SU-DHL-6 (cell line): ENCODE measurements around the gene UQCC3.
A peak's percentile ranks its signal among the peaks of the same experiment; 100 is the strongest.

Source experiments
- H2AFZ ChIP-seq: fragments of 200-600 bp; sonication (generic); 2 replicates; pipeline ENCODE4 v1.6.1; 2014; ENCODE audit warnings: low read depth, mild to moderate bottlenecking, moderate library complexity, mixed read lengths, antibody characterized with exemption, low read length; ENCODE audit not compliant: severe bottlenecking
- H3F3A ChIP-seq: fragments of 200-600 bp; shearing (Covaris generic); 2 replicates; pipeline ENCODE4 v1.6.0; 2016; ENCODE audit warnings: antibody characterized with exemption, mild to moderate bottlenecking; ENCODE audit not compliant: insufficient read depth
- H3K27ac ChIP-seq: fragments of 200-600 bp; sonication (generic); 2 replicates; pipeline ENCODE4 v1.5.1; 2016; ENCODE audit warnings: low read depth, mild to moderate bottlenecking, low read length, moderate library complexity, mixed read lengths
- H3K27me3 ChIP-seq: fragments of 200-600 bp; sonication (generic), shearing (Covaris generic); 2 replicates; pipeline ENCODE4 v1.6.0; 2014; ENCODE audit warnings: mild to moderate bottlenecking, low read length
- H3K36me3 ChIP-seq: fragments of 200-600 bp; sonication (generic); 2 replicates; pipeline ENCODE4 v1.6.1; 2014; ENCODE audit warnings: mild to moderate bottlenecking, low read length, mixed read lengths
- H3K4me2 ChIP-seq: fragments of 300-600, 200-600 bp; shearing (Covaris generic), sonication (generic); 2 replicates; pipeline ENCODE4 v1.6.0; 2014; ENCODE audit warnings: low read length, low read depth, mild to moderate bottlenecking; ENCODE audit not compliant: poor library complexity, severe bottlenecking
- H3K4me3 ChIP-seq: fragments of 200-600 bp; sonication (generic); 2 replicates; pipeline ENCODE4 v1.5.1; 2014; ENCODE audit warnings: antibody characterized with exemption, low read length, mild to moderate bottlenecking, mixed read lengths; ENCODE audit not compliant: insufficient read depth, poor library complexity, severe bottlenecking
- H3K79me2 ChIP-seq: fragments of 200-600 bp; sonication (generic); 2 replicates; pipeline ENCODE4 v1.6.1; 2014; ENCODE audit warnings: mild to moderate bottlenecking, low read length, moderate library complexity; ENCODE audit not compliant: insufficient read depth
- H3K9ac ChIP-seq: fragments of 200-600 bp; sonication (generic); 2 replicates; pipeline ENCODE4 v1.7.0; 2014; ENCODE audit warnings: mild to moderate bottlenecking, low read length
- H3K9me2 ChIP-seq: fragments of 200-600 bp; sonication (generic); replicated peaks from 2 replicates; pipeline ENCODE4 v1.6.1; 2014; ENCODE audit warnings: low read length; ENCODE audit not compliant: insufficient read depth
- H3K9me3 ChIP-seq: fragments of 200-600 bp; sonication (generic); 2 replicates; pipeline ENCODE4 v1.6.1; 2014; ENCODE audit warnings: low read length, mixed read lengths; ENCODE audit not compliant: insufficient read depth
- H4K20me1 ChIP-seq: fragments of 200-600 bp; sonication (generic); 2 replicates; pipeline ENCODE4 v1.6.1; 2014; ENCODE audit warnings: low read depth, mild to moderate bottlenecking, antibody characterized with exemption, low read length, moderate library complexity, mixed read lengths
- EZH2phosphoT487 ChIP-seq: fragments of 200-600 bp; sonication (generic), shearing (Covaris generic); conservative IDR thresholded peaks from 2 replicates; pipeline ENCODE4 v1.6.1; 2018; ENCODE audit warnings: mild to moderate bottlenecking, antibody characterized with exemption, low read length, moderate library complexity, mixed read lengths
- TF ChIP-seq, protein P1 (sequence below): fragments of 200-600 bp; sonication (generic); IDR thresholded peaks from one replicate; pipeline ENCODE4 v1.5.1; 2017; ENCODE audit warnings: antibody characterized with exemption, mild to moderate bottlenecking, low read length, moderate library complexity; ENCODE audit not compliant: insufficient read depth, poor library complexity, severe bottlenecking

Gene UQCC3

DNA sequence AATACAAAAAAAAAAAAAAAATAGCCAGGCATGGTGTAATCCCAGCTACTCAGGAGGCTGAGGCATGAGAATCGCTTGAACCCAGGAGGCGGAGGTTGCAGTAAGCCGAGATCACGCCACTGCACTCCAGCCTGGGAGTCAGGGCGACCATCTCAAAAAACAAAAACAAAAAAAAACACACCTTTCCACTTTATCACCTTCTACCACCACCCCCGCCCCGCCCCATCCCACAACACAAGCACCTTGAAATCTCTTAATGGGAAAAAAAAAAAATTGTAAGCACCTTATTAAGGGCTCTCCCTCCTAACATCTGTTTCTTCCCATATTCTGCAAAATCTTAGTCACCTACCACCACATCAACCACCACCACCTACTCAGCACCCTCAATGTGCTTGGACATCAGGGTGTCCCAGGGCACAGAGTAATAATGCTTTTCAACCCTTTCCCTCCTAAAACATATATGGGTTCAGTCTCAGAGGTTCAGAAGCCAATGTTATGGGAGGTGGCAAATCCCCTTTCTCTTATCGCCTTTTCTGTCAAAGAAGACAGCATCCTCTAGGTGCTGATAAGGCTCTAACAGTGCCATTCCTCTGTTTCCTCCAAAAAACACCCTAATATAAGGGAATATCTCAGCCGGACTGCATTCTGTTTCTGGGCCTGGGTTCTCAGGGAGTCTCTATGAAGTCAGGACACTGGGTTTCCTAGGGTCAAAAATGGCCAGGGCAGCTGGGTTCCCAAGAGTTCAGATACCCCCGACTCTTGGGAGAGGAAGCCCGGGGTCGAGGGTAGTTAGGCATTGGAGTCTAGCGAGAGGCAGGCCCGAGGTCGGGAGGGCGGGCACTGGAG is 19.1 kb upstream of the UQCC3 start:
- no peaks in the 10 kb centered on the region for H4K20me1 ChIP-seq
- H3K4me3 ChIP-seq, result peak overlapping the region; percentile 100
- no peaks in the 10 kb centered on the region for H3K9me2 ChIP-seq
- no peak for TF ChIP-seq EZH2phosphoT487
- TF ChIP-seq, protein P1, sequence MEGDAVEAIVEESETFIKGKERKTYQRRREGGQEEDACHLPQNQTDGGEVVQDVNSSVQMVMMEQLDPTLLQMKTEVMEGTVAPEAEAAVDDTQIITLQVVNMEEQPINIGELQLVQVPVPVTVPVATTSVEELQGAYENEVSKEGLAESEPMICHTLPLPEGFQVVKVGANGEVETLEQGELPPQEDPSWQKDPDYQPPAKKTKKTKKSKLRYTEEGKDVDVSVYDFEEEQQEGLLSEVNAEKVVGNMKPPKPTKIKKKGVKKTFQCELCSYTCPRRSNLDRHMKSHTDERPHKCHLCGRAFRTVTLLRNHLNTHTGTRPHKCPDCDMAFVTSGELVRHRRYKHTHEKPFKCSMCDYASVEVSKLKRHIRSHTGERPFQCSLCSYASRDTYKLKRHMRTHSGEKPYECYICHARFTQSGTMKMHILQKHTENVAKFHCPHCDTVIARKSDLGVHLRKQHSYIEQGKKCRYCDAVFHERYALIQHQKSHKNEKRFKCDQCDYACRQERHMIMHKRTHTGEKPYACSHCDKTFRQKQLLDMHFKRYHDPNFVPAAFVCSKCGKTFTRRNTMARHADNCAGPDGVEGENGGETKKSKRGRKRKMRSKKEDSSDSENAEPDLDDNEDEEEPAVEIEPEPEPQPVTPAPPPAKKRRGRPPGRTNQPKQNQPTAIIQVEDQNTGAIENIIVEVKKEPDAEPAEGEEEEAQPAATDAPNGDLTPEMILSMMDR, result no peak
- H3K27ac ChIP-seq, result peak overlapping the region; percentile 64
- peak overlapping the region; percentile 98 for H3K4me2 ChIP-seq
- H3K9me3 ChIP-seq, result no peaks in the 10 kb centered on the region
- peak overlapping the region; percentile 98 for H3K9ac ChIP-seq
- H3K27me3 ChIP-seq, result no peaks in the 10 kb centered on the region
- no peaks in the 10 kb centered on the region for H3K36me3 ChIP-seq
- peaks cover 18% of the 10 kb centered on the region for H3F3A ChIP-seq
- peaks cover 23% of the 10 kb centered on the region for H3K79me2 ChIP-seq
- H2AFZ ChIP-seq, result peak overlapping the region; percentile 99

DNA sequence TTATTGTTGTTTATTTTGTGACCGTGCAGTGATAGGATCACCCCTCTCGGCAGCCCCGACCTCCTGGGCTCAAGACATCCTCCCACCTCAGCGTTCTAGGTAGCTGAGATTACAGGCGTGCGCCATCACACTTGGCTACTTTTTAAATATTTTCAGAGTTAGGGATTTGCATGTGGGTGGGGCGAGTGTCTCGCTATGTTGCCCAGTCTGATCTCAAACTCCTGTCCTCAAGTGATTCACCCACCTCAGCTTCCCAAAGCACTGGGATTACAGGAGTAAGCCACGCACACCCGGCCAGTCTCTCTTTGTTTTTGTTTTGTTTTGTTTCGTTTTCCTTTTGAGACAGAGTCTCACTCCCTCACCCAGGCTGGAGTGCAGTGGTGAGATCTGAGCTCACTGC is 17.2 kb upstream of the UQCC3 start:
- H3K27ac ChIP-seq, result no peak overlapping the region
- no peak overlapping the region for H3K4me3 ChIP-seq
- no peak overlapping the region for H3K9ac ChIP-seq
- H3K79me2 ChIP-seq, result peaks cover 23% of the 10 kb centered on the region
- H3F3A ChIP-seq, result peaks cover 15% of the 10 kb centered on the region; the same call in 1 of the 2 replicates
- H2AFZ ChIP-seq, result peak overlapping the region; percentile 10
- no peaks in the 10 kb centered on the region for H3K9me2 ChIP-seq
- H4K20me1 ChIP-seq, result no peaks in the 10 kb centered on the region
- TF ChIP-seq EZH2phosphoT487, result no peak
- TF ChIP-seq, protein P1, result no peak
- H3K9me3 ChIP-seq, result no peaks in the 10 kb centered on the region
- peak overlapping the region; percentile 98 for H3K4me2 ChIP-seq
- no peaks in the 10 kb centered on the region for H3K27me3 ChIP-seq
- no peaks in the 10 kb centered on the region for H3K36me3 ChIP-seq

DNA sequence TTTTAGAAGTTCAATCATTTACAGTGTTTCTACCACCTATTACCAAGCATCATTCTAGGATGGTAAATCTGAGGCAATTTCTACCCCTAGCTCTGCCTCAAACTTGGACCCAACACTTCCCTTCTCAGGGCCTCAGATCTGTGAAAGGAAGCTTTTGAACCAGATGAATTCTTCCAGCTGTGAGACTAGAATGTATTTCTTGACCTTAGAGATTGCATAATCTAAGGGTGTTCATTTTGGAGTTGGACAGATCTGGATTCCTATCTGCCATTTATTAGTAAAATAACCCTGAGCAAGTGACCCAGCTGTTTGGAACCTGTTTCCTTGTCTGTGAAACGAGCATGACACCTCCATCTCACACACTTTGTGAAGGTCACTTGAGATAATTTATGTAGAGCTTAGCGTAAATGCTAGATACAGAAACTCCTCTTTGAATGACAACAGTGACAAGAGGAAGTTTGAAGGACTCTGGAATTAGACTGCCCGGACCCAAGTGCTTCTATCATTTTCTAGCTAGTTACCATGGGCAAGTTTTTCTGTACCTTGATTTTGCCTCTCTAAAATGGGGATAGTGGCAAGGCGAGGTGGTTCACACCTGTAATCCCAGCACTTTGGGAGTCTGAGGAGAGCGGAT is 14.6 kb upstream of the UQCC3 start:
- Histone ChIP-seq H3K27ac (no peak overlapping the region), H3K9me2 (no peaks in the 10 kb centered on the region), H4K20me1 (no peaks in the 10 kb centered on the region), H2AFZ (no peak overlapping the region), H3K4me3 (no peak overlapping the region), H3F3A (peaks cover 18% of the 10 kb centered on the region), H3K9me3 (no peaks in the 10 kb centered on the region), H3K79me2 (peaks cover 12% of the 10 kb centered on the region), H3K9ac (no peak overlapping the region), H3K27me3 (no peaks in the 10 kb centered on the region), H3K4me2 (no peak overlapping the region), H3K36me3 (no peaks in the 10 kb centered on the region)
- TF ChIP-seq, protein P1, result no peak
- no peak for TF ChIP-seq EZH2phosphoT487
